Liver (tissue), 9 donors: ENCODE data around the gene INPP4A. TPM values are rescaled to one million over a fixed set of nuclear protein-coding genes. Genes with fewer than 3 reads are reported as not detected.

Experiments used
- DNase-seq: peaks from one replicate; pipeline ENCODE4 v3.0.0-alpha.2; 2017; ENCODE audit warnings: low spot score
- H3K27ac ChIP-seq, 2 donors: one replicate each; pipeline ENCODE4 v1.7.0; 2013; ENCODE audit warnings: inconsistent platforms in 2 of 2, low read length in 2 of 2, control low read depth in 1 of 2, low read depth in 1 of 2, mild to moderate bottlenecking in 1 of 2
- H3K27me3 ChIP-seq, 4 donors: one replicate each; pipeline versions ENCODE4 v1.6.1 to v1.7.0; 2013; ENCODE audit warnings: low read length in 3 of 4, inconsistent platforms in 1 of 4, mild to moderate bottlenecking in 1 of 4, moderate library complexity in 1 of 4; ENCODE audit not compliant: control insufficient read depth in 4 of 4, insufficient read depth in 4 of 4
- H3K36me3 ChIP-seq, 4 donors: one replicate each; pipeline versions ENCODE4 v1.6.1 to v1.7.0; 2013; ENCODE audit warnings: low read length in 3 of 4, mild to moderate bottlenecking in 3 of 4, low read depth in 1 of 4, moderate library complexity in 1 of 4; ENCODE audit not compliant: control insufficient read depth in 4 of 4, insufficient read depth in 3 of 4
- H3K4me1 ChIP-seq, 4 donors: one replicate each; pipeline versions ENCODE4 v1.6.1 to v1.7.0; 2013; ENCODE audit warnings: low read length in 3 of 4, mild to moderate bottlenecking in 3 of 4, moderate library complexity in 1 of 4; ENCODE audit not compliant: control insufficient read depth in 4 of 4, insufficient read depth in 4 of 4
- H3K4me3 ChIP-seq, 3 donors: one replicate each; pipeline versions ENCODE4 v1.6.1 to v1.7.0; 2013; ENCODE audit warnings: low read length in 3 of 3, control low read depth in 1 of 3, low read depth in 1 of 3, mild to moderate bottlenecking in 1 of 3
- H3K9ac ChIP-seq, 2 donors: one replicate each; pipeline ENCODE4 v1.7.0; 2013; ENCODE audit warnings: low read length in 2 of 2, mild to moderate bottlenecking in 2 of 2, moderate library complexity in 2 of 2, control low read depth in 1 of 2, low read depth in 1 of 2
- H3K9me3 ChIP-seq, 4 donors: one replicate each; pipeline versions ENCODE4 v1.6.1 to v1.7.0; 2013; ENCODE audit warnings: low read length in 3 of 4; ENCODE audit not compliant: control insufficient read depth in 4 of 4
- EGR1 ChIP-seq, 2 donors: IDR thresholded peaks; 2 replicates each; pipeline ENCODE4 v1.6.1; 2016 to 2018; ENCODE audit warnings: antibody characterized with exemption in 2 of 2, low read depth in 2 of 2
- FOXA1 ChIP-seq: IDR thresholded peaks from 2 replicates; pipeline ENCODE4 v1.6.1; 2016; ENCODE audit warnings: antibody characterized with exemption
- FOXA2 ChIP-seq: IDR thresholded peaks from 2 replicates; pipeline ENCODE4 v1.6.1; 2016; ENCODE audit warnings: antibody characterized with exemption
- GABPA ChIP-seq, 2 donors: IDR thresholded peaks in 1 of 2; conservative IDR thresholded peaks in 1 of 2; 2 replicates each; pipeline ENCODE4 v1.6.1; 2016; ENCODE audit warnings: antibody characterized with exemption in 2 of 2, mild to moderate bottlenecking in 1 of 2, moderate library complexity in 1 of 2
- HNF4A ChIP-seq, 2 donors: conservative IDR thresholded peaks; 2 replicates each; pipeline ENCODE4 v1.6.1; 2016; ENCODE audit warnings: antibody characterized with exemption in 2 of 2, mild to moderate bottlenecking in 2 of 2
- HNF4G ChIP-seq: IDR thresholded peaks from 2 replicates; pipeline ENCODE4 v1.6.1; 2016; ENCODE audit warnings: antibody characterized with exemption
- NR2F2 ChIP-seq: IDR thresholded peaks from 2 replicates; pipeline ENCODE4 v1.6.1; 2016; ENCODE audit warnings: antibody characterized with exemption
- RAD21 ChIP-seq, 2 donors: IDR thresholded peaks; 2 replicates each; pipeline ENCODE4 v1.6.1; 2016; ENCODE audit warnings: antibody characterized with exemption in 2 of 2, mild to moderate bottlenecking in 2 of 2
- RXRA ChIP-seq, 2 donors: IDR thresholded peaks; 2 replicates each; pipeline ENCODE4 v1.6.1; 2017 to 2018; ENCODE audit warnings: antibody characterized with exemption in 2 of 2, mild to moderate bottlenecking in 1 of 2
- SP1 ChIP-seq: IDR thresholded peaks from 2 replicates; pipeline ENCODE4 v1.6.1; 2018; ENCODE audit warnings: antibody characterized with exemption, mild to moderate bottlenecking
- TAF1 ChIP-seq: conservative IDR thresholded peaks from 2 replicates; pipeline ENCODE4 v1.6.1; 2016; ENCODE audit warnings: antibody characterized with exemption, mild to moderate bottlenecking
- YY1 ChIP-seq: IDR thresholded peaks from 2 replicates; pipeline ENCODE4 v1.6.1; 2016; ENCODE audit warnings: antibody characterized with exemption, mild to moderate bottlenecking
- WGBS: extraction: QIAGEN DNeasy Blood & Tissue Kit; methylation state at CpG from one replicate; pipeline ENCODE4 v1.1.7; 2013; 5-methylcytosine and 5-hydroxymethylcytosine counted together
- polyA plus RNA-seq, 2 donors: library from polyadenylated mRNA; stranded (reverse) in 1 of 2; unstranded in 1 of 2; fragments of 200-250 nt in 1 of 2; fragments of >200 nt in 1 of 2; fragmentation: Nextera tagmentation in 1 of 2; extraction: Ambion mirVana in 1 of 2; gene quantifications; one replicate each; pipeline versions ENCODE4 v1.2.1 to v1.2.3, GENCODE V29; 2013 to 2015
- total RNA-seq, 2 donors: library from RNA; depleted of rRNA; stranded (reverse); fragments of >200 nt; gene quantifications; one replicate each; pipeline ENCODE4 v1.2.3, GENCODE V29; 2014
- TF ChIP-seq, protein P1 (sequence below): fragments of 150-350 bp; IDR thresholded peaks from 2 replicates; pipeline ENCODE4 v1.5.1; 2017; ENCODE audit warnings: improper control_type of control experiment, low read depth, low read length; ENCODE audit not compliant: missing input control
- TF ChIP-seq, protein P2 (sequence below): IDR thresholded peaks from 2 replicates; pipeline ENCODE4 v1.6.1; 2016; ENCODE audit warnings: antibody characterized with exemption, mild to moderate bottlenecking
- TF ChIP-seq, protein P3 (sequence below): IDR thresholded peaks from 2 replicates; pipeline ENCODE4 v1.6.1; 2016; ENCODE audit warnings: antibody characterized with exemption
- TF ChIP-seq, protein P4 (sequence below): IDR thresholded peaks from 2 replicates; pipeline ENCODE4 v1.6.1; 2016; ENCODE audit warnings: antibody characterized with exemption
- donor health status: healthy.
- donor health status: healthy.
- donor health status: healthy.
- donor health status: healthy.
- donor health status: healthy.

The INPP4A gene
- total and polyA plus RNA-seq, 4 donors, result 2.9 to 14.9 (median 7.2) TPM

- TF ChIP-seq YY1, result no peak
- TF ChIP-seq FOXA1, result no peak
- no peak for TF ChIP-seq HNF4G
- TF ChIP-seq RXRA (IDR thresholded peaks at IDR 0.05), result no peak
- no peak for TF ChIP-seq FOXA2
- TF ChIP-seq, protein P1, sequence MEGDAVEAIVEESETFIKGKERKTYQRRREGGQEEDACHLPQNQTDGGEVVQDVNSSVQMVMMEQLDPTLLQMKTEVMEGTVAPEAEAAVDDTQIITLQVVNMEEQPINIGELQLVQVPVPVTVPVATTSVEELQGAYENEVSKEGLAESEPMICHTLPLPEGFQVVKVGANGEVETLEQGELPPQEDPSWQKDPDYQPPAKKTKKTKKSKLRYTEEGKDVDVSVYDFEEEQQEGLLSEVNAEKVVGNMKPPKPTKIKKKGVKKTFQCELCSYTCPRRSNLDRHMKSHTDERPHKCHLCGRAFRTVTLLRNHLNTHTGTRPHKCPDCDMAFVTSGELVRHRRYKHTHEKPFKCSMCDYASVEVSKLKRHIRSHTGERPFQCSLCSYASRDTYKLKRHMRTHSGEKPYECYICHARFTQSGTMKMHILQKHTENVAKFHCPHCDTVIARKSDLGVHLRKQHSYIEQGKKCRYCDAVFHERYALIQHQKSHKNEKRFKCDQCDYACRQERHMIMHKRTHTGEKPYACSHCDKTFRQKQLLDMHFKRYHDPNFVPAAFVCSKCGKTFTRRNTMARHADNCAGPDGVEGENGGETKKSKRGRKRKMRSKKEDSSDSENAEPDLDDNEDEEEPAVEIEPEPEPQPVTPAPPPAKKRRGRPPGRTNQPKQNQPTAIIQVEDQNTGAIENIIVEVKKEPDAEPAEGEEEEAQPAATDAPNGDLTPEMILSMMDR, result no peak
- TF ChIP-seq, protein P2, sequence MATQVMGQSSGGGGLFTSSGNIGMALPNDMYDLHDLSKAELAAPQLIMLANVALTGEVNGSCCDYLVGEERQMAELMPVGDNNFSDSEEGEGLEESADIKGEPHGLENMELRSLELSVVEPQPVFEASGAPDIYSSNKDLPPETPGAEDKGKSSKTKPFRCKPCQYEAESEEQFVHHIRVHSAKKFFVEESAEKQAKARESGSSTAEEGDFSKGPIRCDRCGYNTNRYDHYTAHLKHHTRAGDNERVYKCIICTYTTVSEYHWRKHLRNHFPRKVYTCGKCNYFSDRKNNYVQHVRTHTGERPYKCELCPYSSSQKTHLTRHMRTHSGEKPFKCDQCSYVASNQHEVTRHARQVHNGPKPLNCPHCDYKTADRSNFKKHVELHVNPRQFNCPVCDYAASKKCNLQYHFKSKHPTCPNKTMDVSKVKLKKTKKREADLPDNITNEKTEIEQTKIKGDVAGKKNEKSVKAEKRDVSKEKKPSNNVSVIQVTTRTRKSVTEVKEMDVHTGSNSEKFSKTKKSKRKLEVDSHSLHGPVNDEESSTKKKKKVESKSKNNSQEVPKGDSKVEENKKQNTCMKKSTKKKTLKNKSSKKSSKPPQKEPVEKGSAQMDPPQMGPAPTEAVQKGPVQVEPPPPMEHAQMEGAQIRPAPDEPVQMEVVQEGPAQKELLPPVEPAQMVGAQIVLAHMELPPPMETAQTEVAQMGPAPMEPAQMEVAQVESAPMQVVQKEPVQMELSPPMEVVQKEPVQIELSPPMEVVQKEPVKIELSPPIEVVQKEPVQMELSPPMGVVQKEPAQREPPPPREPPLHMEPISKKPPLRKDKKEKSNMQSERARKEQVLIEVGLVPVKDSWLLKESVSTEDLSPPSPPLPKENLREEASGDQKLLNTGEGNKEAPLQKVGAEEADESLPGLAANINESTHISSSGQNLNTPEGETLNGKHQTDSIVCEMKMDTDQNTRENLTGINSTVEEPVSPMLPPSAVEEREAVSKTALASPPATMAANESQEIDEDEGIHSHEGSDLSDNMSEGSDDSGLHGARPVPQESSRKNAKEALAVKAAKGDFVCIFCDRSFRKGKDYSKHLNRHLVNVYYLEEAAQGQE, result no peak
- TF ChIP-seq, protein P3, sequence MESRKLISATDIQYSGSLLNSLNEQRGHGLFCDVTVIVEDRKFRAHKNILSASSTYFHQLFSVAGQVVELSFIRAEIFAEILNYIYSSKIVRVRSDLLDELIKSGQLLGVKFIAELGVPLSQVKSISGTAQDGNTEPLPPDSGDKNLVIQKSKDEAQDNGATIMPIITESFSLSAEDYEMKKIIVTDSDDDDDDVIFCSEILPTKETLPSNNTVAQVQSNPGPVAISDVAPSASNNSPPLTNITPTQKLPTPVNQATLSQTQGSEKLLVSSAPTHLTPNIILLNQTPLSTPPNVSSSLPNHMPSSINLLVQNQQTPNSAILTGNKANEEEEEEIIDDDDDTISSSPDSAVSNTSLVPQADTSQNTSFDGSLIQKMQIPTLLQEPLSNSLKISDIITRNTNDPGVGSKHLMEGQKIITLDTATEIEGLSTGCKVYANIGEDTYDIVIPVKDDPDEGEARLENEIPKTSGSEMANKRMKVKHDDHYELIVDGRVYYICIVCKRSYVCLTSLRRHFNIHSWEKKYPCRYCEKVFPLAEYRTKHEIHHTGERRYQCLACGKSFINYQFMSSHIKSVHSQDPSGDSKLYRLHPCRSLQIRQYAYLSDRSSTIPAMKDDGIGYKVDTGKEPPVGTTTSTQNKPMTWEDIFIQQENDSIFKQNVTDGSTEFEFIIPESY, result no peak
- TF ChIP-seq GABPA (IDR thresholded peaks at IDR 0.05 in 1 of 2, conservative IDR thresholded peaks at IDR 0.05 in 1 of 2), result no peak
- TF ChIP-seq SP1, result no peak
- TF ChIP-seq HNF4A (conservative IDR thresholded peaks at IDR 0.05), result no peak
- TF ChIP-seq TAF1, result no peak
- no peak for TF ChIP-seq RAD21 (IDR thresholded peaks at IDR 0.05)
- no peak overlapping the region for H3K9ac ChIP-seq
- peaks cover 0 to 7% (median 6%) of the 10 kb centered on the region in 4 donors for H3K4me1 ChIP-seq
- no peaks in the 10 kb centered on the region for H3K36me3 ChIP-seq
- H3K9me3 ChIP-seq, result no peaks in the 10 kb centered on the region
- H3K27me3 ChIP-seq, result no peaks in the 10 kb centered on the region
- WGBS, result 83% methylated on average over 4 of the region's 4 CpGs
- H3K4me3 ChIP-seq, result no peak overlapping the region
- no peak for DNase-seq
- H3K27ac ChIP-seq, result no peak overlapping the region
Observed at GRCh38 chr2:98458207-98458606, 13.5 kb downstream of the INPP4A start.

DNA sequence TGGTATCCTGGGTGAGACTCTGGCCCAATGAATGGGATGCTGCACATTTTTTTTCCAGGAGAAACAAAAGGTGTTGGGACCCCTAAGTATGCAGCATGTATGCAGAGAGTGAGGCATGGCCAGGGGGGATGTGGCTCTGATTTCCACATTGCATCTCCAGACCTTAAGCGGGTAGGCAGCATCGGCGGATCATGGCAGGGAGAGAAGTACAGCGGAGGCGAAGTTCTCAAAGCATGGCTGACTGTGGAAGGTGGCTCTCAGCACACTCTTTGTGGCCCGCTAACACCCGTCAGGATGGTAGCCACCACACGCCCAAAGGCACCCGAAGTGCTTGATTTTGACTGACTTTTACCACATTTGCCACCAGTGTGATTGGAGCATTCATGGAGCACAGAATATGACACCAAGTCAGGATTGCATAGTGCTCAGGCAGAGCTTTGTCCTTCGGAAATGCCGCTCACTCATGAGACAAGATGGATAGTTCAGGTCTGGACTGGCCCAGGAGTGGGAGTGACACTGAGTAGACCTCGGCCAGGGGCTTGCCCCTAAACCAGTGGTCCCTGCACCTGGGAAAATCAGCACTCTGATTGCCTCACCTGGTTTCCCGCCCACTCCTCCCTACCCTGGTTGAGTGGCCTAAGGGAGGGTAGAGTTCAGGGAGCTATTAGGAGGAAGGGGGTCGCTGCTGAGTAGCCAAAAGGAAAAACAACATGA, 14.2 kb downstream of the INPP4A start:
- TF ChIP-seq, protein P1, result no peak
- TF ChIP-seq NR2F2, result no peak
- no peak for TF ChIP-seq RAD21 (IDR thresholded peaks at IDR 0.05)
- no peak for TF ChIP-seq TAF1
- TF ChIP-seq, protein P4, sequence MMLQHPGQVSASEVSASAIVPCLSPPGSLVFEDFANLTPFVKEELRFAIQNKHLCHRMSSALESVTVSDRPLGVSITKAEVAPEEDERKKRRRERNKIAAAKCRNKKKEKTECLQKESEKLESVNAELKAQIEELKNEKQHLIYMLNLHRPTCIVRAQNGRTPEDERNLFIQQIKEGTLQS, result no peak
- TF ChIP-seq HNF4A (conservative IDR thresholded peaks at IDR 0.05), result no peak
- no peak for TF ChIP-seq EGR1 (IDR thresholded peaks at IDR 0.05; ENCODE audit: low read depth in 2 of 2)
- TF ChIP-seq HNF4G, result no peak
- TF ChIP-seq, protein P3, result no peak
- no peak for TF ChIP-seq FOXA2
- no peak for TF ChIP-seq GABPA (IDR thresholded peaks at IDR 0.05 in 1 of 2, conservative IDR thresholded peaks at IDR 0.05 in 1 of 2)
- no peaks in the 10 kb centered on the region for H3K9me3 ChIP-seq
- no peak overlapping the region for H3K4me3 ChIP-seq
- no peak overlapping the region for H3K27ac ChIP-seq
- no peak overlapping the region for H3K9ac ChIP-seq
- peak; percentile 5 for DNase-seq
- no peaks in the 10 kb centered on the region for H3K27me3 ChIP-seq
- no peaks in the 10 kb centered on the region for H3K36me3 ChIP-seq
- peaks cover 0 to 7% (median 6%) of the 10 kb centered on the region in 4 donors for H3K4me1 ChIP-seq
- 95% methylated on average over 14 of the region's 14 CpGs for WGBS
